Measurements from ENCODE around the gene UBR2.
"Not testable (repeated sequence)": the region's sequence is repeated elsewhere in the genome, so short reads cannot be mapped to it uniquely, and the experiment has no call there.

The UBR2 gene

GRCh38 chr6:42555477-42556457, 8.1 kb upstream of the UBR2 start:
- no peak for DNase-seq (ENCODE audit: low read depth in 2 of 2)

GRCh38 chr6:42556462-42556861, 7.4 kb upstream of the UBR2 start:
- DNase-seq (ENCODE audit: low read depth in 2 of 2) = no peak

- DNase-seq (ENCODE audit: low read depth in 2 of 2) = not testable (repeated sequence)
Observed at GRCh38 chr6:42559276-42559675, 4.6 kb upstream of the UBR2 start.

- no peak for DNase-seq (ENCODE audit: low read depth in 2 of 2)
Observed at GRCh38 chr6:42561986-42562385, 1.8 kb upstream of the UBR2 start.

- no peak for DNase-seq (ENCODE audit: low read depth in 2 of 2)
Observed at GRCh38 chr6:42562788-42563405, 932 bp upstream of the UBR2 start.

- no peak for DNase-seq (ENCODE audit: low read depth in 2 of 2)
Observed at GRCh38 chr6:42564506-42564825, 637 bp downstream of the UBR2 start.

GRCh38 chr6:42565823-42566613, 2.2 kb downstream of the UBR2 start:
- no peak for DNase-seq (ENCODE audit: low read depth in 2 of 2)

GRCh38 chr6:42566614-42567208, 2.9 kb downstream of the UBR2 start:
- no peak for DNase-seq (ENCODE audit: low read depth in 2 of 2)

- not testable (repeated sequence) for DNase-seq (ENCODE audit: low read depth in 2 of 2)
Observed at GRCh38 chr6:42567237-42567636, 3.4 kb downstream of the UBR2 start.

GRCh38 chr6:42569102-42570028, 5.5 kb downstream of the UBR2 start:
- peak; percentile 97 to 98 for DNase-seq (ENCODE audit: low read depth in 2 of 2)

GRCh38 chr6:42571611-42572342, 7.9 kb downstream of the UBR2 start:
- no peak for DNase-seq (ENCODE audit: low read depth in 2 of 2)

GRCh38 chr6:42572523-42572922, 8.7 kb downstream of the UBR2 start:
- no peak for DNase-seq (ENCODE audit: low read depth in 2 of 2)

- not testable (repeated sequence) for DNase-seq (ENCODE audit: low read depth in 2 of 2)
Observed at GRCh38 chr6:42576538-42576937, 12.7 kb downstream of the UBR2 start.

- no peak for DNase-seq (ENCODE audit: low read depth in 2 of 2)
Observed at GRCh38 chr6:42598300-42598699, 34.5 kb downstream of the UBR2 start.

- DNase-seq (ENCODE audit: low read depth in 2 of 2) = no peak
Observed at GRCh38 chr6:42599558-42599957, 35.7 kb downstream of the UBR2 start.

- no peak for DNase-seq (ENCODE audit: low read depth in 2 of 2)
Observed at GRCh38 chr6:42604150-42604549, 40.3 kb downstream of the UBR2 start.

- DNase-seq (ENCODE audit: low read depth in 2 of 2) = not testable (repeated sequence)
Observed at GRCh38 chr6:42604699-42605098, 40.9 kb downstream of the UBR2 start.

- no peak for DNase-seq (ENCODE audit: low read depth in 2 of 2)
Observed at GRCh38 chr6:42610416-42610815, 46.6 kb downstream of the UBR2 start.

- no peak for DNase-seq (ENCODE audit: low read depth in 2 of 2)
Observed at GRCh38 chr6:42615518-42615917, 51.7 kb downstream of the UBR2 start.

GRCh38 chr6:42616716-42617115, 52.9 kb downstream of the UBR2 start:
- no peak for DNase-seq (ENCODE audit: low read depth in 2 of 2)
